HG02885 (cell line): ENCODE results near the gene DLL4.

Experiments
- ATAC-seq: cut with Tn5 transposase; IDR thresholded peaks from one replicate; pipeline ENCODE4 v1.9.1; 2021; ENCODE audit warnings: mild to moderate bottlenecking; ENCODE audit not compliant: unreplicated experiment, poor library complexity

The DLL4 gene

GRCh38 chr15:40984964-40985363, 55.8 kb downstream of the DLL4 start:
- ATAC-seq = no peak

- no peak for ATAC-seq
These were observed 56.6 kb downstream of the DLL4 start for GRCh38 chr15:40985541-40986330.

GRCh38 chr15:40986820-40987219, 57.7 kb downstream of the DLL4 start:
- ATAC-seq = no peak

GRCh38 chr15:40988156-40988555, 59.0 kb downstream of the DLL4 start:
- no peak for ATAC-seq
